Activated naive CD8-positive, alpha-beta T cell treated with anti-CD3 and anti-CD28 coated beads, Interleukin-2, amount 50 U/mL, for 24 hours (primary cell): ENCODE measurements around the gene PNMA8C.
A peak's percentile ranks its signal among the peaks of the same experiment; 100 is the strongest.

Experiments used
- ATAC-seq: fragments of 150-1000 bp; cut with Tn5 transposase; one replicate; pipeline ENCODE4 v1.10.0; 2021
- DNase-seq: peaks from one replicate; pipeline ENCODE4 v3.0.0; 2021
- H3K27ac Mint-ChIP-seq: one replicate; pipeline ENCODE4 v1.8.0; 2021; ENCODE audit warnings: mild to moderate bottlenecking, mixed read lengths
- H3K27me3 Mint-ChIP-seq: one replicate; pipeline ENCODE4 v1.8.0; 2021; ENCODE audit warnings: mixed read lengths
- H3K36me3 Mint-ChIP-seq: one replicate; pipeline ENCODE4 v1.8.0; 2021; ENCODE audit warnings: low read depth, mixed read lengths
- H3K4me1 Mint-ChIP-seq: one replicate; pipeline ENCODE4 v1.8.0; 2021; ENCODE audit warnings: mixed read lengths
- H3K4me3 Mint-ChIP-seq: one replicate; pipeline ENCODE4 v1.8.0; 2021; ENCODE audit warnings: mild to moderate bottlenecking, moderate library complexity, mixed read lengths
- H3K9me3 Mint-ChIP-seq: one replicate; pipeline ENCODE4 v1.8.0; 2021; ENCODE audit warnings: mixed read lengths

Gene PNMA8C

DNA sequence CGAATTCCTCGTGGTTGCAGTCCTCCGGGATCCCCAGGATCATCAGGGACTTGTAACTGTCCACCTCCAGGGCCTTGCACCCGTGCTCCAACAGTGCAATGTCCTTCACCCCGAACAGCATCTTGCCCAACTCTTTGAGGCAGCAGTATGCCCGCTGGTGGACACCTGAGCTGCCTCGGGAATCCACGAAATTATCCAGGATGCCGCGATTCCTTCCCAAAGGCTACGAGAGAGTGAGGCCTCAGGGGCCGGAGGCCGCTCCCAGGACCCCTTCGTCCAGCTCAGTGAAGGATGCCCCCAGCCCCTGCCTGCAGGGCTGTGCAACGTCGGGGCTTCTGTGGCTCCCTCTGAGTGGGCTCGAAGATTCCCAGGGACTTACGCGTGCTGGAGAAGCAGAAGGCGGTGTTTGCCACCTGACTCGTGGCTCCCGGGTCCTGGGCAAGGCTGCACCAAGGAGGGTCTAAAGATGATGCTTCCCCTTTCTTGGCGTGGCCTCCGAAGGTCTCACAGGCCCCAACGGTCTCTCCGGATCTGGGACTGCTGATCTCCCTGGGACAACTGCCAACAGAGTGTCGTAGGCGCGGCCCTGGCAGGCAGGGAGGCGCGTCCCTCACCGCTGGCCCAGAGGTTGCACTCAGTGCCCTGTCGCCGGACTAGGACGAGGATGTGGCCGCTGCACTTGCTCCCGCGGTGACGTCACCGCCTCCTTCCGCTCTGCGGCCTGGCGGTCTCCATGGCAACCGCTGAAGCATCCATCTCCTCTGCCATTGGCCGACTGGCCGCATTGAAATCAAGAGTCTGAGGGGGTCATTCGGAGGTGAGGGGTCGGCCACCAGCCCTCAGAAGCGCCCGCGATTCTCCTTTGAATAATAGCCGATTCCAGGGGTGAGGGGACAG, at the start of gene PNMA8C:
TSS of gene PNMA8C (minus strand) at position 698 of the 897 bp plus-strand sequence. CDS start at position 121, 577 bp downstream.
- Mint-ChIP-seq H3K27ac (peak within 1 kb of the TSS; percentile 59), H3K27me3 (peaks cover 77% of the 10 kb centered on the region)

DNA sequence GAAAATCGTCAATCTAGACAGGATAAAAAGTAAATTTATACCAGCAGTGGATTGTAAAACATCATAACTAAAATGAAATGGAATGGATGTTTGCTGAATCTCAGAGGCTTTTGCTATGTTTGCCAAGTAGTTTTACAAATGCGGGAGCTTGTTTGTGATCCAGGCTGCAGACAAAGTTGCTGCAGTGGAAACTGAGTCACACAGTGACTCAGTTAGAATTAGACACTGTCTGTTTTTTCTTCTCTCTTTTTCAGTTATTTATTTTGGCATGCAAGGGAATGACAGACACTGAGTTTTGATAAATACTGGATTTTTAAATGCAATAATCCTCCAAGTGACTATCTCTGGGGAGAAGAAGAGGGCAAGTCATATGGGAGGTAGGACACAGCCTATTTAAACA, 47.2 kb upstream of the PNMA8C start:
- Mint-ChIP-seq H3K4me3 (no peak overlapping the region), H3K27ac (no peak overlapping the region), H3K4me1 (peaks cover 10% of the 10 kb centered on the region), H3K27me3 (peaks cover 46% of the 10 kb centered on the region), H3K9me3 (no peaks in the 10 kb centered on the region), H3K36me3 (no peaks in the 10 kb centered on the region)
- no peak for ATAC-seq
- DNase-seq: no peak

More for the DNA sequence above, at the start of gene PNMA8C:
- ATAC-seq (peak; percentile 35), DNase-seq (peak; percentile 69)
- Mint-ChIP-seq H3K9me3 (no peaks in the 10 kb centered on the region), H3K36me3 (no peaks in the 10 kb centered on the region), H3K4me3 (peak within 1 kb of the TSS; percentile 72), H3K4me1 (peaks cover 32% of the 10 kb centered on the region)

DNA sequence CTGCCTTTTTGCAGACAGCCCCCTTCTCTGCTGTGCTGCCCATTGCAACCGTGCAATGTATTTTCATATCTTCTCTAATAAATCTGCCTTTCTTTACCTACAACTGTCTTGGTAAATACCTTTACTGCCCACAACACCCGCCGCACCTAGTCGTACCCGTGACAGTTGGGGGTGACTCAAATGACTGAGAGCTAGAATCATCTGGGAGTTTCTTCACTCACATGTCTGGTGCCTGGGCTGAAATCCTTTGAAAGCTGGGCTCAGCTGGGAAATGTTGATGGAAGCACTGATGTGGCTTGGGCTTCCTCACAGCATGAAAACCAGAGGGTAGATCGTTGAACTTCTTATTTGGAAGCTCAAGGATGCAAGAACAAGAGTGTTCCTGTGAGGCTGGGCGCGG, 45.5 kb upstream of the PNMA8C start:
- Mint-ChIP-seq H3K4me3 (no peak overlapping the region), H3K4me1 (peaks cover 10% of the 10 kb centered on the region), H3K27me3 (peaks cover 52% of the 10 kb centered on the region), H3K36me3 (peaks cover 1% of the 10 kb centered on the region), H3K9me3 (no peaks in the 10 kb centered on the region), H3K27ac (no peak overlapping the region)
- ATAC-seq: no peak
- DNase-seq: no peak

DNA sequence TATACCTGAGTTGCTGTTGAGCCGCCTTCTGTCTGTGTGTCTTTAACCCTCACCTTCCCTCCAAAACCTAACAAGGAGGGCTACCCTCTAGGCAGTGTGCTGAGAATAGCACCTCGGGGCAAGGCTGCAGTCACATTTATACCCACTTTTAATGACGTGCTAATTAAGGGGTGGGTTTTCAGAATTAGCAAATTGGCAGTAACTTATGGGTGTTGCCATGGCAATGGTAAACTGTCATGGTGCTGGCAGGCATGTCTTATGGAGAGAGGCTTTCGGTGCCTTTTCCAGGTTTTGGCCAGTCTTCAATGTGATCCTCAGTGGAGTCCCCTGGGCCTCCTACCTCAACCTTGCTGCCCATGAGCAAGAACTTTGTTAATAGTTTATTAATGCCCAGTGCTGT, 43.9 kb upstream of the PNMA8C start:
- H3K36me3 Mint-ChIP-seq: peaks cover 1% of the 10 kb centered on the region
- H3K27ac Mint-ChIP-seq: no peak overlapping the region
- no peaks in the 10 kb centered on the region for H3K9me3 Mint-ChIP-seq
- no peak overlapping the region for H3K4me3 Mint-ChIP-seq
- H3K27me3 Mint-ChIP-seq: peaks cover 46% of the 10 kb centered on the region
- DNase-seq (no peak), ATAC-seq (no peak)
- peaks cover 4% of the 10 kb centered on the region for H3K4me1 Mint-ChIP-seq

DNA sequence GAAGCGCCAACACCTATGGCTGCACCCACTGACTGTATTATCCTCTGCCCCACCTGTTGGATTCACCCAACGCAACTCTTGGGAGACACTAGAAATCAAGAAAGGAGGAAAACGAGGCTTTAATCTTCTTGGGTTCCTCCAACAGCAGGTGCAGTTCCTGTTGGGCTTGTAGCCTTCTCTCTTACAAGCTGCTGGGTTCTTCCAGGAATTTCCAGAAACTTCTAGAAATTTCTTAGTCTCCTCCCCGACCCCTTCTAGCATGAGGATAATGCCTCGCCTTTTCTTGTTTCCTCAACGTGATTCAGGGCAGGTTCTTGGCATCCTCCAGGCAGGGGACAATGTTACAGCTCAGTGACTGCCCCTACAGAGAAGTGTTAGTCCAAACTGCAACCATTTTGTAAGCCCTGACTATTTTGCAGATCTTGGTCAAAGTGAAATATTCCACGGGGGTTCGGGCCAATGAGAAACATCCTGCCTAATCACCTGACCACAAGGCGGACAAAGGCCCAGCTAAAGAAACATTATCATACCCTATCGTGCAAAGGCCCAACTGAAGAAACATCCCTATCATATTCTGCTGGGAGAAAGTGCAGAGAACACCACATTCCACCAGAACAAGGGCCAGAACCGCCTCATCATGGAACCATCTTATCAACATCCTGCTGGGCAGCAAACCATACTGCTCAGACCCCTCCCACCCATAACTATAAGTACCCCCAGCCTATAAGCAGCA, 43.2 kb upstream of the PNMA8C start:
- DNase-seq (no peak), ATAC-seq (no peak)
- Mint-ChIP-seq H3K27ac (peak overlapping the region; percentile 5), H3K4me1 (peaks cover 5% of the 10 kb centered on the region), H3K36me3 (peaks cover 1% of the 10 kb centered on the region), H3K4me3 (peak overlapping the region; percentile 62), H3K27me3 (peaks cover 46% of the 10 kb centered on the region), H3K9me3 (no peaks in the 10 kb centered on the region)

DNA sequence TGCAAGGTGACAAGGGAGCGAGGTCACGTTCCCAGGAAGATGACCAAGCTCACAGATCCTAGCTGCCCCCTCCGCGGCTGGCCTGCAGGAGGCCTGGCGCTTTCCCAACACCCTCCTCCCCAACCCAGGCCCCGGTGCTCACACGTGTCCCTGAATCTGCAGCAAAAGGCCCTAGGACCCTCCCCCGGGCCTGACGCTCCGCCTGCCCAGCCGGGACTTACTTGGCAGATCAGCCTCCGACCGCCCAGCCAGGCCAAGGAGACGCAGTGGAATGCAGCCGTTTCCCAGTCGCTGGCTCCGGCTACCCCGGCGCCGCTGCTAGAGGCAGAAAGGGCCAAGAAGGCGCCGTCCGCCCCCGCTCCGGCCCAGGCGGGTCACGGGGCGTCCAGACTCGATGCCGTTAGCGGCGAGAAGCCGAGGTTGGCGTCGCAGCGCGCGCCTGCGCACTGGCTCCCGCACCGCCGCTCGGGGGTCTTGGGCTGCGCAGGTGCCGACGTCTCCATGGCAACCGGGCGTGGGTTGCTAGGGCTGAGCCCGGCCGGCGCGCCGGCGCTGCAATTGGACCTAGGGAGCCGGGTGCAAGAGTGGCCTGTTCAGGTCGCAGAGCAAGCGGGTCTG, 42.5 kb upstream of the PNMA8C start, which contains the start of gene PNMA8A:
TSS of gene PNMA8A (minus strand) at position 448 of the 618 bp plus-strand sequence. CDS start 528 bp downstream, outside the sequence.
- peak; percentile 63 for DNase-seq
- H3K36me3 Mint-ChIP-seq: peaks cover 1% of the 10 kb centered on the region
- H3K9me3 Mint-ChIP-seq: no peaks in the 10 kb centered on the region
- H3K27me3 Mint-ChIP-seq: peaks cover 46% of the 10 kb centered on the region
- peak within 1 kb of the TSS; percentile 5 for H3K27ac Mint-ChIP-seq
- peaks cover 9% of the 10 kb centered on the region for H3K4me1 Mint-ChIP-seq
- H3K4me3 Mint-ChIP-seq: peak within 1 kb of the TSS; percentile 62
- peak; percentile 67 for ATAC-seq

DNA sequence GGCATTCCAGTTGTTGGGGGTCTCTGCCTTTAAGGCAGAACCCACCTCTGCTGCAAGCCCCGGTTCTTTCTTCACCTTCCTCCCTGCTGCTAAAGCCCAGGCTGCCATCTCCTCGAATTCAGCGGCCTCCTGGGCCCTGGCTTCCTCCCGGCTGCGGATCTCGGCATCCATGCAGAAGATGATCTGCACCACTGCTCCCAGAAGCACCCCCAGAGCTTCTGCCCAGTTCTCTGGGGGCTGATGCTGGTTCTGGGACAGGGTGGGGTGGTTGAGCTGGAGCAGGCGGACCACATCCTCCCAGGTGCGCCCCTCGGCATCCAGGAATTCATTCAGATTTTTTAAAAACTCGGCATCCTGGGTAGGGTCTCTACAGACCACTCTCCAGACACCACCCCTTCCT, 41.6 kb upstream of the PNMA8C start:
- DNase-seq: no peak
- Mint-ChIP-seq H3K9me3 (no peaks in the 10 kb centered on the region), H3K4me3 (peak overlapping the region; percentile 62), H3K27me3 (peaks cover 42% of the 10 kb centered on the region), H3K27ac (no peak overlapping the region), H3K4me1 (peaks cover 9% of the 10 kb centered on the region), H3K36me3 (peaks cover 1% of the 10 kb centered on the region)
- ATAC-seq: no peak

DNA sequence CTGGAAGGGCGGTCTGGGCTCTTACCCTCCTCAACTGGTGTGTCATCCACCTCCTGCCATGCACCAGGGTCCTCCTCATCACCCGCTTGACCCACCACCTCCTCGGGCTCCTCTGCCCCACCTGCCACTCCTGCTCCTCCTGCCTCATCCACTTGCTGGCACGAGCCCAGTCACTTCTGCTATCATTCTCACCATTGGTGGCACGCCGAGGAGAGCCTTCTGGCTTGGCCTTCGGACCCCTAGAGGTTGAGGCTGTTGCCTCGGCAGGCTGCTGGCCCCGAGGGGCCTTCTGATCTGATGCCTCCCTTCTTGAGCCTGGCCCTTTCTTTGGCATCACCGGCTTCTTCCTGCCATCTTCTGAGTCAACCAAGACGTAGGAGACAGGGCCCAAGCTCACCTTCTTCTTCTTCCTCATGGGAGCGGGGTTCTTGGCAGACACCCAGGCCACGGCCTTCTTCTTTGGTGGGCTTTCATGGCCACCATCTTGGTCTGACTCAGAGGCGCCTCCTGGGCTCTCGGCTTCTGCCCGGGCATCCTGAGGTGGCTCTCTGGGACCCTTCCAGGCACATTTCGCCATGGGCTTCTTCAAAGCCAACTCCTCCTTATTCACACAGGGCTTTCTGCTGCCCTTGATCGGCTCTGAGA, 40.9 kb upstream of the PNMA8C start:
- ATAC-seq: no peak
- H3K27ac Mint-ChIP-seq: no peak overlapping the region
- no peak for DNase-seq
- H3K4me3 Mint-ChIP-seq: no peak overlapping the region
- peaks cover 1% of the 10 kb centered on the region for H3K36me3 Mint-ChIP-seq
- H3K27me3 Mint-ChIP-seq: peaks cover 43% of the 10 kb centered on the region
- H3K4me1 Mint-ChIP-seq: peaks cover 9% of the 10 kb centered on the region
- no peaks in the 10 kb centered on the region for H3K9me3 Mint-ChIP-seq

DNA sequence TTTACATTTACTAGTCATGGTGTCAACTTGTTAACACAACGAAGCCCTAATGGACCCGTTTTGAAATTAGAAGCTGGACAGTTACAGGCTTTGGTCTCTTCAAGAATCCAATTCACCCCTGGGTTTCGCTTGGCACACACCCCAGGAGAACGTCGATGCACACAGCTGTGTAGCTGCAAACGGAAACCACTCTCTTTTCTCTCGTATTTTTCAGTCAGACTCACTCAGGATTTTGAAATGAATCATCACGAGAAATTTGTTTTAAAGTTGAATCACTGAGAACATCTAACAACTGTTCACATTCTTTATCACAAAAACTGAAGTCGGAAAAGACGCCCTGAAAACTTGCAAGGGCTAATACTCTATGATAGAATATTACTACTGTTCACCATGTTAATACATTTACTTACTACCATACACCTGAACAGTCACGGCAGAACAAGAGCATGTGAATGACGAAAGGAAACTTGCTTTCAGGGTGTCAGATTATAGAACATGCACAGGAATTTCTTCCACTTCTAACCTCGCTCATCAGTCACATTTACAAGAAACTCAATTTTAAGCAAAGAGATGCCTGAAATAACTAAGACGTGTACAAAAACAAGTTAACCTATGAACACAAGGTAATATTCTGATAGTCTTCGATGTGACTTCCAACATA, 37.9 kb upstream of the PNMA8C start:
- Mint-ChIP-seq H3K27me3 (peaks cover 21% of the 10 kb centered on the region), H3K4me3 (no peak overlapping the region), H3K36me3 (peaks cover 1% of the 10 kb centered on the region), H3K4me1 (peaks cover 5% of the 10 kb centered on the region), H3K9me3 (no peaks in the 10 kb centered on the region), H3K27ac (no peak overlapping the region)
- no peak for DNase-seq
- no peak for ATAC-seq

DNA sequence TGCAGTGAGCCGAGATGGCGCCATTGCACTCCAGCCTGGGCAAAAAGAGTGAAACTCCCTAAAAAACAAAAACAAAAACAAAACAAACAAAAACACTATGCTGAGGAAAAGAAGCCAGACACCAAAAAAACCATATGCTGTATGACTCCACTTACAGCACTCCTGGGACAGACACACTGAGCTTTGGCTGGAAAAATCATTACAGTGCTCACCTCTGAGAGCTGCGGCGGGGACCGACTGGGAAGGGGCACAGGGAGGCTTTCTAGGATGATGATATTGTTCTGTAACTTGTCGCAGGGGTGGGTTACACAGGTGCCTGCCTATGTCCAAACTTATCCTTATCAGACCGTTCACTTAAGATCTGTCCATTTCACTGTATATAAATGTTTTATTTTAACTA, 34.8 kb upstream of the PNMA8C start:
- ATAC-seq (no peak), DNase-seq (no peak)
- Mint-ChIP-seq H3K9me3 (no peaks in the 10 kb centered on the region), H3K27ac (no peak overlapping the region), H3K36me3 (no peaks in the 10 kb centered on the region), H3K27me3 (peaks cover 8% of the 10 kb centered on the region), H3K4me1 (peaks cover 5% of the 10 kb centered on the region), H3K4me3 (no peak overlapping the region)

DNA sequence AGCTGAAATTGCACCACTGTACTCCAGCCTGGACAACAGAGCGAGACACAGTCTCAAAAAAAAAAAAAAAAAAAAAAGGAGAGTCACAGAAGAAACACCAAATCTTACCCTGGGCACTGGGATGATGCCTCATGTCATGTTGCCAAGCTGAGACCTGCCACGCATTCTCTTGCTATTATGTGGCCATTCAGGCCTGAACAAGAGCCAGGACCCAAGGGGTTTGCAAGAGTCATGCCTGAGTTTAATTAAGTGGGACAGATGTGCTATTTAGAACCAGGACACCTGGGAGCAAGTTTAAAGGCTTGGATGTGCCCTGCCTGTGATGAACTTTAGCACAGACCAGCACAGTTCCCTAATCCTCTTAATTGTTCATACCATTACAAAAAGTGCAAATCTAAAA, 32.8 kb upstream of the PNMA8C start:
- Mint-ChIP-seq H3K36me3 (no peaks in the 10 kb centered on the region), H3K9me3 (no peaks in the 10 kb centered on the region), H3K4me3 (no peak overlapping the region), H3K27me3 (peaks cover 12% of the 10 kb centered on the region), H3K4me1 (no peaks in the 10 kb centered on the region), H3K27ac (no peak overlapping the region)
- ATAC-seq (no peak), DNase-seq (no peak)

DNA sequence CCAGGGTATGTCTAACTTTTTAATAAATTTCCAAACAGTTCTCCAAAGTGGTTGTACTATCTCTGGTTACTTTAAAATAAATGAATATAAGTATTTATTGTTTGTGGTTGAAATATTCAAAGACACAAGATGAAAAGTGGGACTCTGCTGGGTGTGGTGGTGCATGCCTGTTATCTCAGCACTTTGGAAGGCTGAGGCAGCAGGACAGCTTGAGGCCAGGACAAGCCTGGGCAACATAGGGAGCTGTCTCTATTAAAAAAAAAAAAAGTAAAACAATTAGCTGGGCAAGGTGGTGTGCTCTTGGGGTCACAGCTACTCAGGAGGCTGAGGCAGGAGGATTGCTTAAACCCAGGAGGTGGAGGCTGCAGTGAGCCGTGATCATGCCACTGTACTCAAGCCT, 32.2 kb upstream of the PNMA8C start:
- Mint-ChIP-seq H3K36me3 (no peaks in the 10 kb centered on the region), H3K27me3 (peaks cover 18% of the 10 kb centered on the region), H3K27ac (no peak overlapping the region), H3K9me3 (no peaks in the 10 kb centered on the region), H3K4me1 (no peaks in the 10 kb centered on the region), H3K4me3 (no peak overlapping the region)
- no peak for DNase-seq
- no peak for ATAC-seq

DNA sequence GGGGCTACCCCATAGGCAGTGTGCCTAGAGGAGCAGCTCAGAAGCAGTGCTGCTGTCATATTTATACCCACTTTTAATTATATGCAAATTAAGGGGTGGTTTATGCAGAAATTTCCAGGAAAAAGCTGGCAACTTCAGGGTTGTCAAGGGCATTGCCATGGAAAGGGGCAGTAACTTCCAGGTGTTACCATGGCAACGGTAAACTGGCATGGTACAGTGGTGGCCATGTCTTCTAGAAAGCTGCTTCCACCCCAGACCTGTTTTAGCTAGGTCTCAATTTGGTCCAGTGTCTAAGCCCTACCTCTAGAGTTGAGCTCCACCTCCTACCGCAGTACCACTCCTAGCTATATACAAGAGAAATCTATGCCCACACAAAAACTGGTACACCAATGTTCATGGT, 31.3 kb upstream of the PNMA8C start:
- Mint-ChIP-seq H3K4me1 (no peaks in the 10 kb centered on the region), H3K4me3 (no peak overlapping the region), H3K36me3 (no peaks in the 10 kb centered on the region), H3K27me3 (peaks cover 15% of the 10 kb centered on the region), H3K27ac (no peak overlapping the region), H3K9me3 (no peaks in the 10 kb centered on the region)
- ATAC-seq: no peak
- DNase-seq: no peak

DNA sequence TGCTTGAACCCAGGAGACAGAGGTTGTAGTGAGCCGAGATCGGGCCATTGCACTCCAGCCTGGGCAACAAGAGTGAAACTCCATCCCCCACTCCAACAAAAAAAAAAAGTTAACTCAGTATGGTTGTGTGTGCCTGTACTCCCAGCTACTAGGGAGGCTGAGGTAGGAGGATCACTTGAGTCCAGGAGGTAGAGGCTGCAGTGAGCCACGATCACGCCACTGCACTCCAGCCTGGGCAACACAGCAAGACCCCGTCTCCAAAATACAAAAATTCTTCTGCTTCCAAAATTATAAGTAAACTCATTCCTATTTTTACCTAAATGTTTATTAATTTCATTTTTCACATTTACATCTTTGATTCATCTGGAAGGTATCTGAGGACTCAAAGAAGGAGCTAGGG, 28.2 kb upstream of the PNMA8C start:
- Mint-ChIP-seq H3K4me3 (no peak overlapping the region), H3K9me3 (no peaks in the 10 kb centered on the region), H3K36me3 (no peaks in the 10 kb centered on the region), H3K4me1 (no peaks in the 10 kb centered on the region), H3K27ac (no peak overlapping the region), H3K27me3 (peaks cover 14% of the 10 kb centered on the region)
- ATAC-seq: no peak
- DNase-seq: no peak
